ENCODE data around the gene PPP2R1B.

PPP2R1B gene

DNA sequence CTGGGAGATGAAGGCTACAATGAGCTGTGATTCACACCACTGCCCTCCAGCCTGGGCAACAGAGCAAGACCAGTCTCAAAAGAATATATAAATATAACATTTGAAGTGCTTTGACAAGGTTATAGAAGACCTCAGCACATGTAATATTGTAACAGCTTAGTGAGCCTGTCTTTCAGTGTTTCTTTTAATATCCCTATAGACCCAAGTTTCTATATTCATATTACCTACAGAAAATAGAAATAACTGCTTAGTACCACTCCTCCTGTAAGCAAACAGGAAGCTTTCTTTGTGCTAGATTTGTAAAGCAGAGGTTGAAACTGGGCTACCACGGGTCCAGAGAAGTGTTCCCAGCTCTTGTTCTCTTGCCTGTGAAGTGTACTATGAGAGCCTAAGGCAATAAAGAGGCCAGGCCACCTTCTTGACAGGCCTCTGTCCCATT, 68.2 kb downstream of the PPP2R1B start:
- H3K4me3 ChIP-seq (ENCODE audit: insufficient read depth in 1 of 2, low read depth in 1 of 2, low read length in 2 of 2) = no peak overlapping the region
- no peak for DNase-seq
- no peak overlapping the region for H2AFZ ChIP-seq (ENCODE audit: low read depth, low read length)
- 100% methylated on average over 1 of the region's 1 CpG for WGBS
- H2BK12ac ChIP-seq (ENCODE audit: low read length in 2 of 2) = no peak overlapping the region
- H3K4ac ChIP-seq (ENCODE audit: low read depth in 1 of 2, low read length in 2 of 2) = no peak overlapping the region
- no peak overlapping the region for H2BK5ac ChIP-seq (ENCODE audit: low read depth, low read length, poor library complexity, severe bottlenecking)
- H3K4me2 ChIP-seq (ENCODE audit: low read length, poor library complexity, severe bottlenecking) = no peak overlapping the region
- no peak overlapping the region for H2BK120ac ChIP-seq (ENCODE audit: low read depth, low read length)
- H3K79me1 ChIP-seq (replicated peaks; ENCODE audit: low read length, poor library complexity, severe bottlenecking) = peaks cover 20% of the 10 kb centered on the region
- peaks cover 3 to 18% of the 10 kb centered on the region in 2 experiments for H3K36me3 ChIP-seq (ENCODE audit: control insufficient read depth in 1 of 2, insufficient read depth in 2 of 2, low read depth in 1 of 2, low read length in 2 of 2)
- no peak overlapping the region for H3K23ac ChIP-seq (ENCODE audit: low read length in 2 of 2)
- H3K9me3 ChIP-seq (ENCODE audit: control insufficient read depth, low read length) = no peaks in the 10 kb centered on the region
- no peak overlapping the region for H2AK5ac ChIP-seq (ENCODE audit: low read length, severe bottlenecking)
- no peak overlapping the region for H3K18ac ChIP-seq (ENCODE audit: low read depth in 1 of 2, low read length in 2 of 2)
- H3K14ac ChIP-seq (ENCODE audit: low read length in 2 of 2) = no peak overlapping the region
- H3K9ac ChIP-seq (ENCODE audit: low read length) = no peak overlapping the region
- peaks cover 2% of the 10 kb centered on the region for H3K4me1 ChIP-seq (ENCODE audit: control insufficient read depth, insufficient read depth, low read depth, low read length)
- H2BK15ac ChIP-seq (ENCODE audit: low read depth, poor library complexity, severe bottlenecking) = no peak overlapping the region
- no peak overlapping the region for H4K8ac ChIP-seq (ENCODE audit: low read length)
- no peak overlapping the region for H3K27ac ChIP-seq (ENCODE audit: low read length, poor library complexity, severe bottlenecking)
- H3K27me3 ChIP-seq (ENCODE audit: control insufficient read depth in 1 of 2, insufficient read depth in 1 of 2, low read length in 2 of 2) = no peaks in the 10 kb centered on the region
- no peak overlapping the region for H4K91ac ChIP-seq (ENCODE audit: low read length)

DNA sequence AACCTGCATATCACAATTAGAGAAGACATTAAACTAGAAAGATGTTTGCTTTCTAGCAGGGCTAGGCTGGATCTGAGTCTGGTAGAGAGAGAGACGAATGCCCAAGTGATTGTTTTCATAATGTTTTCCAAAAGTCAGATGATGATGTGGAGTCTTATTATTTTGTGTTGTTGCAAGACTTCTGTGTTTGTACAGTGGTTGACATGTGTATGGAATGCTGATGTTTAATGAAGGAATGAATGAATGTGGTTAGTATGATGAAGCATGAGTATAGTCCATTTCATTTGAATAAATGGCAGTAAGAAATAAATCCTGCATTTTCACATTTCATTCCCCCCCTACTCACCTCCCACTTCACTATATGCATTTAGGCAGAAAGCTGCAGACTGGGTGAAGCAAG, 69.6 kb downstream of the PPP2R1B start:
- Histone ChIP-seq H2BK15ac (ENCODE audit: low read depth, poor library complexity, severe bottlenecking) (no peak overlapping the region), H3K27ac (ENCODE audit: low read length, poor library complexity, severe bottlenecking) (no peak overlapping the region), H3K23ac (ENCODE audit: low read length in 2 of 2) (no peak overlapping the region), H2BK5ac (ENCODE audit: low read depth, low read length, poor library complexity, severe bottlenecking) (no peak overlapping the region), H3K79me1 (replicated peaks; ENCODE audit: low read length, poor library complexity, severe bottlenecking) (peaks cover 15% of the 10 kb centered on the region), H2BK120ac (ENCODE audit: low read depth, low read length) (no peak overlapping the region), H3K4me2 (ENCODE audit: low read length, poor library complexity, severe bottlenecking) (peak overlapping the region; percentile 28), H3K14ac (ENCODE audit: low read length in 2 of 2) (no peak overlapping the region), H3K36me3 (ENCODE audit: control insufficient read depth in 1 of 2, insufficient read depth in 2 of 2, low read depth in 1 of 2, low read length in 2 of 2) (peaks cover 0 to 6% of the 10 kb centered on the region in 2 experiments), H3K4ac (ENCODE audit: low read depth in 1 of 2, low read length in 2 of 2) (no peak overlapping the region), H3K9ac (ENCODE audit: low read length) (peak overlapping the region; percentile 56), H3K18ac (ENCODE audit: low read depth in 1 of 2, low read length in 2 of 2) (no peak overlapping the region), H4K91ac (ENCODE audit: low read length) (no peak overlapping the region), H3K4me3 (ENCODE audit: insufficient read depth in 1 of 2, low read depth in 1 of 2, low read length in 2 of 2) (no peak overlapping the region), H3K27me3 (ENCODE audit: control insufficient read depth in 1 of 2, insufficient read depth in 1 of 2, low read length in 2 of 2) (no peaks in the 10 kb centered on the region), H2AFZ (ENCODE audit: low read depth, low read length) (no peak overlapping the region), H4K8ac (ENCODE audit: low read length) (no peak overlapping the region), H3K4me1 (ENCODE audit: control insufficient read depth, insufficient read depth, low read depth, low read length) (peaks cover 6% of the 10 kb centered on the region), H3K9me3 (ENCODE audit: control insufficient read depth, low read length) (no peaks in the 10 kb centered on the region), H2AK5ac (ENCODE audit: low read length, severe bottlenecking) (no peak overlapping the region), H2BK12ac (ENCODE audit: low read length in 2 of 2) (no peak overlapping the region)
- 60% methylated on average over 1 of the region's 1 CpG for WGBS
- peak; percentile 18 for DNase-seq

DNA sequence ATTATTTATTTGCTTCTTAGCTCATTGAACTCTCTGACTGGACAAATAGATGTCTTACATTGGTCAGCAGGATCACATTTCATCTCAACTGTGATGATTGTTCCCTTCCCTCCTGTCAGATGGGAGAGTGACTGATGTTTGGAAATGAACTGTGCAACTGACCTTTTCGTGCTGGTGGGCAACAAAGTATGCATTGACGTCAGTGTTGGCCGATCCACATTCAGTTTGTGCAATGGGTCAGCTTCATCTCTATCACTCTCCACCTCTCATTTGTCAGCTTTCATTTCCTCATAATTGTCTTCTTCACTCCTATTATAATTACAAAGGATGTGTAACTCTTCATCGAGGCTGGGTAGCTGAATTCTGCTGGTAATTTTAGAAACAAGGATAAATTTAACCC, 71.3 kb downstream of the PPP2R1B start:
- H3K27ac ChIP-seq (ENCODE audit: low read length, poor library complexity, severe bottlenecking) = peak overlapping the region; percentile 24
- no peak overlapping the region for H2BK15ac ChIP-seq (ENCODE audit: low read depth, poor library complexity, severe bottlenecking)
- peaks cover 9% of the 10 kb centered on the region for H3K79me1 ChIP-seq (replicated peaks; ENCODE audit: low read length, poor library complexity, severe bottlenecking)
- H2AFZ ChIP-seq (ENCODE audit: low read depth, low read length) = no peak overlapping the region
- H2BK12ac ChIP-seq (ENCODE audit: low read length in 2 of 2) = no peak overlapping the region
- H4K91ac ChIP-seq (ENCODE audit: low read length) = no peak overlapping the region
- no peak overlapping the region for H3K9ac ChIP-seq (ENCODE audit: low read length)
- peaks cover 6% of the 10 kb centered on the region for H3K4me1 ChIP-seq (ENCODE audit: control insufficient read depth, insufficient read depth, low read depth, low read length)
- no peak overlapping the region for H3K4me3 ChIP-seq (ENCODE audit: insufficient read depth in 1 of 2, low read depth in 1 of 2, low read length in 2 of 2)
- H3K27me3 ChIP-seq (ENCODE audit: control insufficient read depth in 1 of 2, insufficient read depth in 1 of 2, low read length in 2 of 2) = no peaks in the 10 kb centered on the region
- H2BK120ac ChIP-seq (ENCODE audit: low read depth, low read length) = no peak overlapping the region
- no peak overlapping the region for H3K14ac ChIP-seq (ENCODE audit: low read length in 2 of 2)
- H3K4ac ChIP-seq (ENCODE audit: low read depth in 1 of 2, low read length in 2 of 2) = no peak overlapping the region
- H3K36me3 ChIP-seq (ENCODE audit: control insufficient read depth in 1 of 2, insufficient read depth in 2 of 2, low read depth in 1 of 2, low read length in 2 of 2) = peaks cover 0 to 5% of the 10 kb centered on the region in 2 experiments
- H4K8ac ChIP-seq (ENCODE audit: low read length) = no peak overlapping the region
- H3K4me2 ChIP-seq (ENCODE audit: low read length, poor library complexity, severe bottlenecking) = no peak overlapping the region
- no peak overlapping the region for H3K18ac ChIP-seq (ENCODE audit: low read depth in 1 of 2, low read length in 2 of 2)
- DNase-seq = peak; percentile 90
- H3K9me3 ChIP-seq (ENCODE audit: control insufficient read depth, low read length) = no peaks in the 10 kb centered on the region
- H2BK5ac ChIP-seq (ENCODE audit: low read depth, low read length, poor library complexity, severe bottlenecking) = no peak overlapping the region
- no peak overlapping the region for H2AK5ac ChIP-seq (ENCODE audit: low read length, severe bottlenecking)
- WGBS = 35% methylated on average over 3 of the region's 4 CpGs
- H3K23ac ChIP-seq (ENCODE audit: low read length in 2 of 2) = no peak overlapping the region

DNA sequence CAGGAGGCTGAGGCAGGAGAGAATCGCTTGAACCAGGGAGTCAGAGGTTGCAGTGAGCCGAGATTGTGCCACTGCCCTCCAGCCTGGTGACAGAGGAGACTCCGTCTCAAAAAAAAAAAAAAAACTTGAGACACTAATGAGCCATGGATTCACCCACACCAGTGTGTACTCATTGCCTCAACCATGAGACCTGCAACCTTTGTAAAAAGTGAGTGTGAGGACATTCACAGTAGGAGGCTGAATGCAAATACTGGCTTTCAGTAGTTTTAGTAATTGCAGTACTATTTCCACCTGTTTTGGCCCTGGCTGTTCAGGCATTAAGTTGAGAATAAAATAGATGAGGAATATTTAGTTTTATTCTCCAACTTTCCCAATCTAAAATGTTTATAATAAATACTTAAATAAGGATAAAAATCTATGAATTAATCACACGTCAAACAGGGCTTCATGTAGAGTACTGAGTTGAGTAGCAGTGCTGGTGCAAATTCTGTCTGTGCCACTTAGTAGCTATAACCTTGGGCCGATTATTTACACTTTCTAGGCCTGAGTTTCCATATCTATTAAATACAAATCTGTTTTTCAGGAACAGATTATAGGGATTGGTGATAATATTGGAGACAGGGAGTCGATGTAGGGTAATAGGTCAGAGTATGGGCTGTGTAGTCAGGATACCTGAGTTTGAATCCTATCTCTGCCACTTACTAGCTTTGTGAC, 72.8 kb downstream of the PPP2R1B start:
- H3K27ac ChIP-seq (ENCODE audit: low read length, poor library complexity, severe bottlenecking) = no peak overlapping the region
- H3K9me3 ChIP-seq (ENCODE audit: control insufficient read depth, low read length) = no peaks in the 10 kb centered on the region
- H3K79me1 ChIP-seq (replicated peaks; ENCODE audit: low read length, poor library complexity, severe bottlenecking) = peaks cover 6% of the 10 kb centered on the region
- H3K9ac ChIP-seq (ENCODE audit: low read length) = no peak overlapping the region
- H4K91ac ChIP-seq (ENCODE audit: low read length) = no peak overlapping the region
- H2BK5ac ChIP-seq (ENCODE audit: low read depth, low read length, poor library complexity, severe bottlenecking) = no peak overlapping the region
- H3K18ac ChIP-seq (ENCODE audit: low read depth in 1 of 2, low read length in 2 of 2) = no peak overlapping the region
- H3K36me3 ChIP-seq (ENCODE audit: control insufficient read depth in 1 of 2, insufficient read depth in 2 of 2, low read depth in 1 of 2, low read length in 2 of 2) = peaks cover 0 to 20% of the 10 kb centered on the region in 2 experiments
- no peak overlapping the region for H2AFZ ChIP-seq (ENCODE audit: low read depth, low read length)
- H2AK5ac ChIP-seq (ENCODE audit: low read length, severe bottlenecking) = no peak overlapping the region
- H3K23ac ChIP-seq (ENCODE audit: low read length in 2 of 2) = no peak overlapping the region
- no peak overlapping the region for H3K4ac ChIP-seq (ENCODE audit: low read depth in 1 of 2, low read length in 2 of 2)
- no peak overlapping the region for H2BK15ac ChIP-seq (ENCODE audit: low read depth, poor library complexity, severe bottlenecking)
- H3K14ac ChIP-seq (ENCODE audit: low read length in 2 of 2) = no peak overlapping the region
- DNase-seq = no peak
- H2BK12ac ChIP-seq (ENCODE audit: low read length in 2 of 2) = no peak overlapping the region
- 98% methylated on average over 4 of the region's 6 CpGs for WGBS
- no peak overlapping the region for H2BK120ac ChIP-seq (ENCODE audit: low read depth, low read length)
- H3K4me3 ChIP-seq (ENCODE audit: insufficient read depth in 1 of 2, low read depth in 1 of 2, low read length in 2 of 2) = no peak overlapping the region
- H3K4me2 ChIP-seq (ENCODE audit: low read length, poor library complexity, severe bottlenecking) = no peak overlapping the region
- H3K27me3 ChIP-seq (ENCODE audit: control insufficient read depth in 1 of 2, insufficient read depth in 1 of 2, low read length in 2 of 2) = no peaks in the 10 kb centered on the region
- peaks cover 6% of the 10 kb centered on the region for H3K4me1 ChIP-seq (ENCODE audit: control insufficient read depth, insufficient read depth, low read depth, low read length)
- H4K8ac ChIP-seq (ENCODE audit: low read length) = no peak overlapping the region

All from mesenchymal stem cell (in vitro differentiated cells and primary cell).